HEK293 (cell line): ENCODE data around the gene UCKL1.

ENCODE experiments used
- GLIS1 ChIP-seq: fragments of 450-650 bp; formaldehyde crosslinking; IDR thresholded peaks from 2 replicates; pipeline ENCODE4 v1.5.1; 2016; ENCODE audit warnings: missing biosample characterization, missing genetic modification characterization
- GLIS2 ChIP-seq: fragments of 450-650 bp; formaldehyde crosslinking; IDR thresholded peaks from 2 replicates; pipeline ENCODE4 v1.5.1; 2016; ENCODE audit warnings: missing biosample characterization, missing genetic modification characterization
- KLF17 ChIP-seq: fragments of 450-650 bp; formaldehyde crosslinking; IDR thresholded peaks from 2 replicates; pipeline ENCODE4 v1.5.1; 2016; ENCODE audit warnings: missing biosample characterization, missing genetic modification characterization
- KLF7 ChIP-seq: fragments of 450-650 bp; formaldehyde crosslinking; IDR thresholded peaks from 2 replicates; pipeline ENCODE4 v1.5.1; 2016; ENCODE audit warnings: missing biosample characterization, missing genetic modification characterization, borderline replicate concordance
- KLF8 ChIP-seq: fragments of 450-650 bp; formaldehyde crosslinking; IDR thresholded peaks from 2 replicates; pipeline ENCODE4 v1.5.1; 2016; ENCODE audit warnings: missing biosample characterization, missing genetic modification characterization
- PATZ1 ChIP-seq: fragments of 450-650 bp; formaldehyde crosslinking; IDR thresholded peaks from 2 replicates; pipeline ENCODE4 v1.5.1; 2016; ENCODE audit warnings: missing biosample characterization, missing genetic modification characterization
- SCRT2 ChIP-seq: fragments of 450-650 bp; formaldehyde crosslinking; IDR thresholded peaks from 2 replicates; pipeline ENCODE4 v1.5.1; 2016; ENCODE audit warnings: missing biosample characterization, missing genetic modification characterization
- SETDB1 ChIP-seq: IDR thresholded peaks from one replicate; pipeline ENCODE4 v1.6.1; 2017; ENCODE audit warnings: mild to moderate bottlenecking, low read length, moderate library complexity, mixed read lengths; ENCODE audit not compliant: insufficient read length
- SP2 ChIP-seq: fragments of 450-650 bp; formaldehyde crosslinking; IDR thresholded peaks from 2 replicates; pipeline ENCODE4 v1.5.1; 2016; ENCODE audit warnings: missing biosample characterization, missing genetic modification characterization
- SP3 ChIP-seq: fragments of 450-650 bp; formaldehyde crosslinking; IDR thresholded peaks from 2 replicates; pipeline ENCODE4 v1.5.1; 2016; ENCODE audit warnings: missing biosample characterization, missing genetic modification characterization
- SP7 ChIP-seq: fragments of 450-650 bp; formaldehyde crosslinking; IDR thresholded peaks from 2 replicates; pipeline ENCODE4 v1.5.1; 2016; ENCODE audit warnings: missing biosample characterization, missing genetic modification characterization
- WT1 ChIP-seq: fragments of 450-650 bp; formaldehyde crosslinking; IDR thresholded peaks from 2 replicates; pipeline ENCODE4 v1.5.1; 2016; ENCODE audit warnings: missing biosample characterization, missing genetic modification characterization
- ZBTB1 ChIP-seq: fragments of 450-650 bp; formaldehyde crosslinking; IDR thresholded peaks from 2 replicates; pipeline ENCODE4 v1.5.1; 2016; ENCODE audit warnings: missing biosample characterization, missing genetic modification characterization
- ZBTB7A ChIP-seq: fragments of 450-650 bp; formaldehyde crosslinking; IDR thresholded peaks from 2 replicates; pipeline ENCODE4 v1.5.1; 2016; ENCODE audit warnings: low read depth, missing biosample characterization, missing genetic modification characterization
- ZBTB8A ChIP-seq: fragments of 450-650 bp; formaldehyde crosslinking; IDR thresholded peaks from 2 replicates; pipeline ENCODE4 v1.5.1; 2016; ENCODE audit warnings: missing biosample characterization, missing genetic modification characterization
- ZNF146 ChIP-seq: fragments of 450-650 bp; formaldehyde crosslinking; IDR thresholded peaks from 2 replicates; pipeline ENCODE4 v1.5.1; 2016; ENCODE audit warnings: missing biosample characterization, missing genetic modification characterization
- ZNF341 ChIP-seq: fragments of 450-650 bp; formaldehyde crosslinking; IDR thresholded peaks from 2 replicates; pipeline ENCODE4; 2016; ENCODE audit warnings: low read depth, missing biosample characterization, missing genetic modification characterization
- ZNF549 ChIP-seq: fragments of 450-650 bp; IDR thresholded peaks from 2 replicates; pipeline ENCODE4 v1.5.1; 2018; ENCODE audit warnings: missing biosample characterization, missing genetic modification characterization, mild to moderate bottlenecking, inconsistent platforms, moderate library complexity
- ZNF561 ChIP-seq: fragments of 450-650 bp; IDR thresholded peaks from 2 replicates; pipeline ENCODE4 v1.5.1; 2018; ENCODE audit warnings: missing biosample characterization, missing genetic modification characterization, borderline replicate concordance
- ZNF629 ChIP-seq: fragments of 450-650 bp; formaldehyde crosslinking; IDR thresholded peaks from 2 replicates; pipeline ENCODE4 v1.5.1; 2017; ENCODE audit warnings: missing biosample characterization, missing genetic modification characterization
- ZXDB ChIP-seq: fragments of 450-650 bp; formaldehyde crosslinking; IDR thresholded peaks from 2 replicates; pipeline ENCODE4 v1.5.1; 2016; ENCODE audit warnings: missing biosample characterization, missing genetic modification characterization
- TF ChIP-seq, protein P1 (sequence below): fragments of 450-650 bp; formaldehyde crosslinking; conservative IDR thresholded peaks from 2 replicates; pipeline ENCODE4 v1.5.1; 2016; ENCODE audit warnings: low read depth, missing biosample characterization, missing genetic modification characterization

UCKL1 gene

DNA sequence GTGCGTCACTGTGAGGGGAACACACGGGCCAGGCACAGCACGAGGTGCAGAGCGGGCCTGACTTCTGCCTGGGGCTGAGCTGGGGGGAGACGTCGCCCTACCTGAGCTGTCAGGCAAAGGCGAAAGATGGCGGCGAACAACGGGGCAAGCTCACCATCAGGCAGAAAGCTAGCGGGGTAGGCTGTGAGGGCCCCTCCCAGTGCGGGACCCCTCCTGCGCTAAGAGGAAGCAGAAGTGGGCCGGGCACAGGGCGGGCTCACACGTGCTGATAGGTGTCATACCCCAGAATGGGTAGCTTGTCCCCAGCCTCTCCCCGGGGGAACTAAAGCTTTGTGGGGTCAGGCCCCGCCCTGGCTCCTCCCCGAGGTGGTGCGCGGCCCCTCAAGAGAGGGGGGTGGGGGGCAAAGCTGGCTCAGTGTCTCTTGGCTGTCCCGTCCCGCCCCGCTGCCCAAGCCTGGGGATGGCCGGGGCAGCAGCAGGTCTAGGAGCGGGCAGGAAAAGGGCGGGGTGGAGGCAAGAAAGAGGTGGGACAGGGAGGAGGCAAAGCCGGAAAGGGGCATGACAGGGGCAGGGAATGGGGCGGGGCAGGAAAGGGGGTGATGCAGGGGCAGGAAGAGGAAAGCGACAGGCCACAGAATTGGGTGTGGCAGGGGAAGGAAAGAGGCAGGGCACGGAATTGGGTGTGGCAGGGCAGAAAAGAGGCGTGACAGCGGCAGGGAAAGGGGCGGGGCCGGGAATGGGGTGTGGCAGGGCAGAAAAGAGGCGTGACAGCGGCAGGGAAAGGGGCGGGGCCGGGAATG is 14.7 kb downstream of the UCKL1 start (continued):
- TF ChIP-seq, protein P1, sequence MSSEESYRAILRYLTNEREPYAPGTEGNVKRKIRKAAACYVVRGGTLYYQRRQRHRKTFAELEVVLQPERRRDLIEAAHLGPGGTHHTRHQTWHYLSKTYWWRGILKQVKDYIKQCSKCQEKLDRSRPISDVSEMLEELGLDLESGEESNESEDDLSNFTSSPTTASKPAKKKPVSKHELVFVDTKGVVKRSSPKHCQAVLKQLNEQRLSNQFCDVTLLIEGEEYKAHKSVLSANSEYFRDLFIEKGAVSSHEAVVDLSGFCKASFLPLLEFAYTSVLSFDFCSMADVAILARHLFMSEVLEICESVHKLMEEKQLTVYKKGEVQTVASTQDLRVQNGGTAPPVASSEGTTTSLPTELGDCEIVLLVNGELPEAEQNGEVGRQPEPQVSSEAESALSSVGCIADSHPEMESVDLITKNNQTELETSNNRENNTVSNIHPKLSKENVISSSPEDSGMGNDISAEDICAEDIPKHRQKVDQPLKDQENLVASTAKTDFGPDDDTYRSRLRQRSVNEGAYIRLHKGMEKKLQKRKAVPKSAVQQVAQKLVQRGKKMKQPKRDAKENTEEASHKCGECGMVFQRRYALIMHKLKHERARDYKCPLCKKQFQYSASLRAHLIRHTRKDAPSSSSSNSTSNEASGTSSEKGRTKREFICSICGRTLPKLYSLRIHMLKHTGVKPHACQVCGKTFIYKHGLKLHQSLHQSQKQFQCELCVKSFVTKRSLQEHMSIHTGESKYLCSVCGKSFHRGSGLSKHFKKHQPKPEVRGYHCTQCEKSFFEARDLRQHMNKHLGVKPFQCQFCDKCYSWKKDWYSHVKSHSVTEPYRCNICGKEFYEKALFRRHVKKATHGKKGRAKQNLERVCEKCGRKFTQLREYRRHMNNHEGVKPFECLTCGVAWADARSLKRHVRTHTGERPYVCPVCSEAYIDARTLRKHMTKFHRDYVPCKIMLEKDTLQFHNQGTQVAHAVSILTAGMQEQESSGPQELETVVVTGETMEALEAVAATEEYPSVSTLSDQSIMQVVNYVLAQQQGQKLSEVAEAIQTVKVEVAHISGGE, result peak; percentile 90
- TF ChIP-seq ZNF629, result 0 out of 2 replicates have a peak, but pooled peaks have one; percentile 22
- TF ChIP-seq SP3, result peak; percentile 65
- TF ChIP-seq ZNF146, result no peak
- TF ChIP-seq ZNF561, result no peak
- TF ChIP-seq KLF7 (tag by site-specific recombination), result peak; percentile 96
- TF ChIP-seq GLIS1 (tag by site-specific recombination), result peak; percentile 30
- peak; percentile 85 for TF ChIP-seq ZNF341 (tag by site-specific recombination)
- TF ChIP-seq SP7 (tag by site-specific recombination), result peak; percentile 53; the same call in 1 of the 2 replicates
- peak; percentile 97 for TF ChIP-seq ZXDB (tag by site-specific recombination)
- TF ChIP-seq ZBTB8A (tag by site-specific recombination), result peak; percentile 69
- TF ChIP-seq SETDB1, result no peak
- TF ChIP-seq ZNF549 (tag by site-specific recombination), result no peak
- TF ChIP-seq GLIS2 (tag by site-specific recombination), result peak; percentile 37; the same call in 1 of the 2 replicates
- peak; percentile 79 for TF ChIP-seq SP2
- TF ChIP-seq KLF17, result peak; percentile 88
- TF ChIP-seq ZBTB7A (tag by site-specific recombination), result no peak
- TF ChIP-seq SCRT2 (tag by site-specific recombination), result peak; percentile 35; the same call in 1 of the 2 replicates
- peak; percentile 100 for TF ChIP-seq KLF8
- 0 out of 2 replicates have a peak, but pooled peaks have one; percentile 26 for TF ChIP-seq WT1 (tag by site-specific recombination)
- TF ChIP-seq ZBTB1 (tag by site-specific recombination), result 0 out of 2 replicates have a peak, but pooled peaks have one; percentile 30
- TF ChIP-seq PATZ1, result peak; percentile 81
- TF ChIP-seq, all 188 proteins: peak for 27
